WERI-Rb-1 (cell line): Measurements from ENCODE around the gene LRBA.

Source experiments
- DNase-seq: peaks from one replicate; pipeline ENCODE4 v3.0.0-alpha.2; 2020
- H3K27ac ChIP-seq: fragments of 250-450 bp; sonication (Bioruptor Pico); 2 replicates; pipeline ENCODE4 v1.5.1; 2020; ENCODE audit warnings: mild to moderate bottlenecking, moderate library complexity
- H3K27me3 ChIP-seq: fragments of 250-450 bp; sonication (Bioruptor Pico); 2 replicates; pipeline ENCODE4 v1.5.1; 2021; ENCODE audit warnings: mild to moderate bottlenecking, low read depth, moderate library complexity; ENCODE audit not compliant: insufficient read depth, severe bottlenecking
- H3K36me3 ChIP-seq: fragments of 250-450 bp; sonication (Bioruptor Pico); 2 replicates; pipeline ENCODE4 v1.5.1; 2020; ENCODE audit warnings: mild to moderate bottlenecking, moderate library complexity
- H3K4me3 ChIP-seq: 2 replicates; pipeline ENCODE4 v1.5.1; 2011; ENCODE audit warnings: low read depth, mild to moderate bottlenecking, control low read depth, low read length
- H3K9me3 ChIP-seq: fragments of 250-450 bp; sonication (Bioruptor Pico); 2 replicates; pipeline ENCODE4 v1.5.1; 2021; ENCODE audit warnings: mild to moderate bottlenecking, moderate library complexity; ENCODE audit not compliant: severe bottlenecking
- TF ChIP-seq, protein P1 (sequence below): IDR thresholded peaks from 2 replicates; pipeline ENCODE4 v1.5.1; 2011; ENCODE audit warnings: low read depth, mild to moderate bottlenecking, control low read depth, inconsistent platforms, low read length

LRBA gene

DNA sequence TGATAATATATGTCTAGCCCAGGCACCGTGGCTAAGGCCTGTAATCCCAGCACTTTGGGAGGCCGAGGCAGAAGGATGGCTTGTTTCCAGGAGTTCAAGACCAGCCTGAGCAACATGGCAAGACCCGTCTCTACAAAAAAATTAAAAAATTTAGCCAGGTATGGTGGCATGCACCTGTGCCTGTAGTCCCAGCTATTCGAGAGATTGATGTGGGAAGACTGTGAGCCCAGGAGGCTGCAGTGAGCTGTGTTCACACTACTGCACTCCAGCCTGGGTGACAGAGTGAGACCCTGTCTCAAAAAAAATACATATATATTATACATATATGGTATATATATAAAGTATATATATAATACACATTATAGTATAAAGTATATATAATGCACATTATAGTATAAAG is 595.1 kb downstream of the LRBA start:
- Histone ChIP-seq H3K36me3 (no peaks in the 10 kb centered on the region), H3K9me3 (no peaks in the 10 kb centered on the region), H3K4me3 (no peak overlapping the region), H3K27ac (no peak overlapping the region), H3K27me3 (no peaks in the 10 kb centered on the region)
- TF ChIP-seq, protein P1, sequence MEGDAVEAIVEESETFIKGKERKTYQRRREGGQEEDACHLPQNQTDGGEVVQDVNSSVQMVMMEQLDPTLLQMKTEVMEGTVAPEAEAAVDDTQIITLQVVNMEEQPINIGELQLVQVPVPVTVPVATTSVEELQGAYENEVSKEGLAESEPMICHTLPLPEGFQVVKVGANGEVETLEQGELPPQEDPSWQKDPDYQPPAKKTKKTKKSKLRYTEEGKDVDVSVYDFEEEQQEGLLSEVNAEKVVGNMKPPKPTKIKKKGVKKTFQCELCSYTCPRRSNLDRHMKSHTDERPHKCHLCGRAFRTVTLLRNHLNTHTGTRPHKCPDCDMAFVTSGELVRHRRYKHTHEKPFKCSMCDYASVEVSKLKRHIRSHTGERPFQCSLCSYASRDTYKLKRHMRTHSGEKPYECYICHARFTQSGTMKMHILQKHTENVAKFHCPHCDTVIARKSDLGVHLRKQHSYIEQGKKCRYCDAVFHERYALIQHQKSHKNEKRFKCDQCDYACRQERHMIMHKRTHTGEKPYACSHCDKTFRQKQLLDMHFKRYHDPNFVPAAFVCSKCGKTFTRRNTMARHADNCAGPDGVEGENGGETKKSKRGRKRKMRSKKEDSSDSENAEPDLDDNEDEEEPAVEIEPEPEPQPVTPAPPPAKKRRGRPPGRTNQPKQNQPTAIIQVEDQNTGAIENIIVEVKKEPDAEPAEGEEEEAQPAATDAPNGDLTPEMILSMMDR, result no peak
- no peak for DNase-seq

DNA sequence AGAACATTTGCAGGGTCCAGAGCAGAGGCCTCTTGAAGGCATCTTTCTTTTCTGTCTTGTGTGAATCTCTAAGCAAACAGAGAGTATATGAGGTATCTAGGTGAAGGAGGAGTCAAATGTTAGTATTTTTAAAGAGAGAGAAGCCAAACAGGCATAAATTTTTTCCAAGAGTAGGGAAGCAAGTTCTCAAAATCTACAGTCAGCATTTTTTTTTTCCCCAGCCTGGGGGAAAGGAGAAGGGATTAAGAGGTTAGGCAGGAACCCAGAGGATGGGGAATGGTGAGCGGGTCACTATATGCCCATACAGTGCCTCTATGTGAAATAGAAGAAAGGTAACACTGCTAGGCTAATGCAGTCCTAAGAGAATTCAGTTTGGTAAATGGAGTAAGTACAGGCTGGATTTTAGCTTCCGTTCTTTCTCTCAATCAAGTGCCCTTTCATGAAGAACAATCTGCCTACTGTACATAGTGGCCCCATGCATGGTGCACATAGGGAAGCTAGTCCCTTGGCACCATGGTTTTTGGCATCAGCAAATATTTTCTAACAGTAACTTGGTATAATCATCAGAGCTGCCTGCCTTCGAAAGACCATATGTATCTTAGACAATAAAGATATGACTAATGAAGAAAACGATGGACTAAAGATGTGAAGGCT is 596.2 kb downstream of the LRBA start:
- DNase-seq, result no peak
- TF ChIP-seq, protein P1, result no peak
- Histone ChIP-seq H3K4me3 (no peak overlapping the region), H3K27ac (no peak overlapping the region), H3K36me3 (no peaks in the 10 kb centered on the region), H3K27me3 (no peaks in the 10 kb centered on the region), H3K9me3 (no peaks in the 10 kb centered on the region)

DNA sequence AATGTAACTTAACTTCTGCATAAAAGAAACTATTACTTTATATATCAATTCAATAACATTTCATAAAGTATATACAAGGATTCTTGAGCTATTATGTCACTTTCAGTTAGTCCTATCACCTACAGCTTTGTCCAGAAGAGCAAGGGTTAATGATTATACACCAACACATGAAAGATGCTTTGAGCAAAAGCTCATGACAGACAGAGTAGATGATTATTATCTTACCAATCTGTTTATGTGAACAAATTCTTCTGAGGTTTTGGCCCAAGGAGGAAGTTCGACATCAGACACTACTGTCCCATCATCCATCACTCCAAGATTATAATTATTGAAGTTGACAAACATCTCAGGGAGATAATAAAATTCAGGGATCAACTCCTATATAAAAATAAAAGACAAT is 599.9 kb downstream of the LRBA start:
- Histone ChIP-seq H3K36me3 (no peaks in the 10 kb centered on the region), H3K4me3 (no peak overlapping the region), H3K27me3 (no peaks in the 10 kb centered on the region), H3K27ac (no peak overlapping the region), H3K9me3 (no peaks in the 10 kb centered on the region)
- TF ChIP-seq, protein P1, result no peak
- DNase-seq, result no peak

DNA sequence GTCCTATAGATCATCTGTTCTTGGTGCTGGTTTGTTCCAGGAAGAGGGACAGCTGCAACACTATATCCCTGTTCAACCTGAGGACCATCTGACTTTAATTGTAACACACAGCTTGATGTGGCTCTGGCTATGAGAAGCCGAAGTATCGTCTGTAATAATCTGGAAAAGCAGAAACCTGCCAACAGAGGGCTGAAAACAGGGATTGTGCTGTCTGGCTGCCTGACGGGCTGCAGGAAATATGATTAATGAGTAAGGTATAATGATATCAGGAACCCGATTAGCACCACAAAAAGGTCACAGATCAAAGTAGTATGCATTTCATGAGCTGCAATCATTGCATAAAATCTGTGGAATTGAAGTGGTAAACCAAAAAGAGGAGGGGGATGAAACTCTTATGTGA is 603.6 kb downstream of the LRBA start:
- no peaks in the 10 kb centered on the region for H3K27me3 ChIP-seq
- no peak overlapping the region for H3K4me3 ChIP-seq
- peak overlapping the region; percentile 4; the same call in 1 of the 2 replicates for H3K27ac ChIP-seq
- no peaks in the 10 kb centered on the region for H3K9me3 ChIP-seq
- H3K36me3 ChIP-seq, result no peaks in the 10 kb centered on the region
- TF ChIP-seq, protein P1, result no peak
- peak; percentile 19 for DNase-seq

DNA sequence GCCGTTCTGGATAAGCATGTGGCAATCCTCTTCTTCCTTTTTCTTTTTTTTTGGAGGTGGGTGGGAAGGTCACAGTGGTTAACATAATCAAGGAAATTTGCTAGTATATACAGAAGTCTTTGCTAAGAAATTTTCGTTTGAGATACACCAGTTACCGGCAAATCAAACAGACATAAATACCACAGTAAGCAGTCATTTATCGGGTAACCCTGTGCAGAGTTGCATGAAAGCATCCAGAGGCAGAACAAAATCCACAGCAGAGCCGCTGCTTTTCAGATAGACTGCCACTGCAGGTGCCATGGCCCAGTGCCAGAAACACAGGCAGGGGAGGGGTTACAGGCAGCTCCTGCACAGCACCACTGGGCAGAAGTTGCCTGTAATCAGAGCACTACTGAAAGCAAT is 612.2 kb downstream of the LRBA start:
- TF ChIP-seq, protein P1, result no peak
- H3K36me3 ChIP-seq, result no peaks in the 10 kb centered on the region
- H3K27ac ChIP-seq, result no peak overlapping the region
- no peak overlapping the region for H3K4me3 ChIP-seq
- no peak for DNase-seq
- H3K27me3 ChIP-seq, result no peaks in the 10 kb centered on the region
- no peaks in the 10 kb centered on the region for H3K9me3 ChIP-seq
